GM21515 (cell line): Measurements from ENCODE around the gene PACS2.
"Not testable (repeated sequence)": the region's sequence is repeated elsewhere in the genome, so short reads cannot be mapped to it uniquely, and the experiment has no call there.

Source experiments
- ATAC-seq: cut with Tn5 transposase; IDR thresholded peaks from one replicate; pipeline ENCODE4 v1.9.1; 2021; ENCODE audit not compliant: unreplicated experiment

The PACS2 gene

DNA sequence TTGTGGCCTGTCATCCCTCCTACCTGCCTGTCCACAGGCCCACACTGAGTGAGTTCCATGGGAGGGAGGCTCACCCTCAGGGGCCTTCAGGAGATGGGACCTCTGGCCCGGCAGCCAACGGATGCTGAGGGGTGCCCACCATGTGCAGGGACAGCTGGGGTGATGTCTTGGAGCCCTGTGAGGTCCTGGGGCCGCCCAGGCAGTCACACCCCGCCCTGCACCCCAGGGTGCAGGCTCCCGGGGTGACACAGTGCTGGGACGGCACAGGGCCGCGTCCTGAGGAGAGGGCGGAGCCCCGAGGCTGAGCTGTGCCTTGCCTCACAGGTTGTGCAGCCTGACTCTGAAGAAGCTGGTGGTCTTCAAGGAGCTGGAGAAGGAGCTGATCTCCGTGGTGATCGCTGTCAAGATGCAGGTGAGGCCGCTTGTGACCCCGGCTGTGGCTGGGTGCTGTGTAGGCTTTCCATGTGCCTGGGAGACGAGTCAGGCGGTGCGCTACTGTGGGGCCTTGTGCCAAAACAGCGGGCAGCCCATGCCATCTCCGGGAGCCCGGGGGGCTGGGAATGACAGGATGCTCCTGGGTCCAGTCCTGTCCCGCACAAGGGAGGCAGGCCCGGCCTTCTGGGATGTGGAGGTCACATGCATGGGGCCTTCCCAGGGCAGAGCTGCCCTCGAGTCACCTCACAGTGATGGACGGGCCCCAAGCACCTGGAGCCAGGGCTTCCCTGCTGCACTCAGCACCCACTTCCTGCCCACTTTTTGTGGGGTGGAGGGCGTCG is 33.8 kb downstream of the PACS2 start:
- ATAC-seq: no peak

DNA sequence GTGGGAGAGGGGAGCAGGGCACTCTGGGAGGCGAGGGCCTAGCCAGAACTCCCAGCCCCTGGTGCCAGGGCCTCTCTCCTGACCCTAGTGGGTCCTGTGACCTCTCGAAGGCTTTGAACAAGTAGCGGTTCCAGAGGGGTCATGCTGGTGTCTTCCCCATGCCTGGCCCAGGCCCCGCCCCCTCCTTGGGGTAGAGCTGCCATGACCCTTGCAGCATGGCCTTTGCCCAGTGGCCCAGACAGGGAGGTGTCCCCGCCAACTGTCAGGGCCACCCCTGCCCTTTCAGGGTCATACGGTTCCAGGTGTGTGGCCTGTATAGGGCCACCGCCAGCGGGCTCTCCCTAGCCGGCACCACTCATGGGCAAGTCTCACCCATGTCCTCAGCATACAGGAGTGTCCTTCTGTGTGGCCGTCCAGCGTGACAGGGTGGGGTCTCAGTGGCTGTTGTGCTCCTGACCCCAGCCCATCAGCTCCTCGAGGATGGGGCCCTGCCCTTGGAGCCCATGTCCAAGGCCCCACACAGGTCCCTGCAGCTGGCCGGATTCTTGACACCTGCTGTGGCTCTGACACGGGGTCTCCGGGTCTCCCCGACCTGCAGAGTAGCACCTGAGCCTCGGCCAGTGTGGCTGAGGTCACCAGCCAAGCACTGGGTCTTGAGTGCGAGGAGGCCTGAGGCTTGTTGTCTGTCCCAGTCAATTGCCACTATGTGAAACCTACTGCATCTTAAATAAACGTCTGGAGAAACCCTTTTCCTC is 34.6 kb downstream of the PACS2 start:
- no peak for ATAC-seq

- no peak for ATAC-seq
Measured at GRCh38 chr14:105349992-105350391, 35.4 kb downstream of the PACS2 start.

DNA sequence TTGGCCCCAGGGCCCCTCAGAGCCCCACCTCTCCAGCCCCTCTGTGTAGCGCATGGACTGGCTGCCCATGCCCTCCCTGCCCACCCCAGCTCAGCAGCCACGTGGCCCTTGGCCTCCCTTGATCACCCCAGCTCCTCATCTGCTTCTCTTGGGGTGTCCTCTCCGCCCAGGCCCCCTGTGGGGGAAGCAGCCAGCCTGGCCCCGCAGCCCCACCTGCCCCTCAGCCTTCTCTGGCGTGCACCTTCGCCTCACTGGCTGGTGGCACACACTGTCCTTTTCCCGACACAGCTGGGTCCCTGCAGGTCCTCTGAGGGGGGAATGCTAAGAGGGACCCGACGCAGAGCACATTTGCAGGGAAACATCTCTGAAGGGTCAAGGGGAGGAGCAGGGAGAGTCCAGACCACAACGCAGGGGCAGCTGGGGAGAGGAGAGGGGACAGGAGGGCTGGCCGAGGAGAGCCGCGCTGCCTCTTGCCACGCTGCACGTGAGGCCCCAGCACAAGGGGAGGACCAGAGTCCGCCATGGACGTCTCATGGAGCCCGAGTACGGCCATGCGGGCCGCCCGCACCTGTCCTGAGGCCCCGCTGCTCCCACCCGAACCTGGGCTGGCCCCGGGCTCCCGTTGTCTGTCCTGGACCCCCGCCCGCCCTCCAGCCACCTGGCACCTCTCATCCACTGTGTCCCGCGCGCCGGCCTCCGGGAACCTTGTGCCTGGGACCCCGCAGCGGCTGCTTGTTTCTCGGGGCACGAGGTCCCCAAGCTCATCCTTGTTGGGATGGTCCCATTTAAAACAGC is 36.1 kb downstream of the PACS2 start:
- no peak for ATAC-seq

DNA sequence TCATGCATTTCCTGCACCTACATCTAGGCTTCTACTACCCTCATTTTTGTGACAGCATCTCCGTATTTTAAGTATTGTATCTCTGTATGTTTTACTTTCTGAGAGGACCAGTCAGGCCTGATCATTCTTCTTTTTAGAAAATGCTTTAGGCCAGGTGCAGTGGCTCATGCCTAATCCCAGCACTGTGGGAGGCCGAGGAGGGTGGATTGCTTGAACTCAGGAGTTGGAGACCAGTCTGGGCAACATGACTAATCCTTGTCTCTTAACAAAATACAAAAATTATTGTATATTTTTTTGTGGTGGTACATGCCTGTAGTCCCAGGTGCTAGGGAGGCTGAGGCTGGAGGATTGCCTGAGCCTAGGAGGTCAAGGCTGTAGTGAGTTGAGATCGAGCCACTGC is 36.9 kb downstream of the PACS2 start:
- ATAC-seq: no peak

DNA sequence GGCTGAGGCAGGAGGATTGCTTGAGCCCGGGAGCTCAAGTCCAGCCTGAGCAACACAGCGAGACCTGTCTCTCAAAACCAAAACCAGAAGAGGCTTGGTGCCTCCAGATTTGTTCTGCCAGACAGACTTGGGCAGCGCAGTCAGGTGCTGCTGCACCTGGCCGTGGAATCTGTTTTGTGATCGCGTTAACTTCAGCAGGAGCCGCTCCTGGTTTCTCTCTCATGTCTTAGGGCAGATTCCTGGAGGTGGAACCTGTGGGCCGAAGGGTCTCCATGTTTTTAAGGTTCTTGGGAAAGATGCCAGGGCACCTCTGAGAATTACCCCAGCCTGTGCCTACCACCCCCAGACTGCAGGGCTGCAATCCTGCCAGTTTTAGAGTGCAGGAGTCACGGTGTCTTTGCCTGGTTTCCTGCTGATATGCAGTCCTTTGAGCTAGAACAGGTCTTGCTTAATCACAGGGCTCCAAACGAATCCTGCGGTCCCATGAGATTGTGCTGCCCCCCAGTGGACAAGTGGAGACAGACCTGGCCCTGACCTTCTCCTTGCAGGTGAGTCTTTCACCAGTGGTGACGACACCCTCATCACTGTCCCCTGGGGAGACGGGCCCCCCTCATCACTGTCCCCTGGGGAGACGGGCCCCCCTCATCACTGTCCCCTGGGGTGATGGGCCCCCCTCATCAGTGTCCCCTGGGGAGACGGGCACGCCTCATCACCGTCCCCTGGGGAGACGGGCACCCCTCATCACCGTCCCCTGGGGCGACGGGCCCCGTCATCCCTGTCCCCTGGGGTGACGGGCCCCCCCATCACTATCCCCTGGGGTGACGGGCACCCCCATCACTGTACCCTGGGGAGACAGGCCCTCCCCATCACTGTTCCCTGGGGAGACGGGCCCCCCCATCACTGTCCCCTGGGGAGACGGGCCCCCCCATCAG is 37.6 kb downstream of the PACS2 start:
- peak; percentile 60 for ATAC-seq

DNA sequence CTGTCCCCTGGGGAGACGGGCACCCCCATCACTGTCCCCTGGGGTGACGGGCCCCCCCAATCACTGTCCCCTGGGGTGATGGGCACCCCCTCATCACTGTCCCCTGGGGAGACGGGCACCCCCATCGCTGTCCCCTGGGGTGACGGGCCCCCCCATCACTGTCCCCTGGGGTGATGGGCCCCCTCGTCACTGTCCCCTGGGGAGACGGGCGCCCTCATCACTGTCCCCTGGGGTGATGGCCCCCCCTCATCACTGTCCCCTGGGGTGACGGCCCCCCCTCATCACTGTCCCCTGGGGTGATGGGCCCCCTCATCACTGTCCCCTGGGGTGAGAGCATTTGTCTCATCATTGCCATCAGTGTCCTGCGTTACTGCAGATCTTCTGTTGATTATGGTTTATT is 38.6 kb downstream of the PACS2 start:
- ATAC-seq: no peak

DNA sequence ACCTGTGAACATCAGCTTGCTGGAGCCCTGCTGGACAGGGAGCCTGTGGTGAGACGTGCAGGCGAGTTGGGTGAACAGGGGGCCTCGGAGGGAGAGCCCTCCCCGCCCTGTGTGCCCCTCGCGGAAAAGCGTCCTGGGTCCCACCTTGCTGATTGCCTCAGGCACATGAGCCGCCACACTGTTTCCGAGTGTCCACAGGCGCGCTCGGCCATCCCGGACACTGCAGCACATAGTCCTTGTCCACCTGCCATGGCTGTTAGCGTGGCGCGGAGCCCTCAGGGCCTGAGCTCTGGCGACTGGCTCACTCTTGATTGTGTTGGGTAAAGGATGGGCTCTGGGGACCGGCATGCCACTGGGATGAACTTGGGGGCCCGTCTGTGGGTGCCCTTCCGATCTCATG is 40.0 kb downstream of the PACS2 start:
- no peak for ATAC-seq

- no peak for ATAC-seq
Measured at GRCh38 chr14:105355049-105355575, 40.6 kb downstream of the PACS2 start.

- ATAC-seq: no peak
Measured at GRCh38 chr14:105355850-105356604, 41.5 kb downstream of the PACS2 start.

- ATAC-seq: no peak
Measured at GRCh38 chr14:105356927-105357326, 42.4 kb downstream of the PACS2 start.

DNA sequence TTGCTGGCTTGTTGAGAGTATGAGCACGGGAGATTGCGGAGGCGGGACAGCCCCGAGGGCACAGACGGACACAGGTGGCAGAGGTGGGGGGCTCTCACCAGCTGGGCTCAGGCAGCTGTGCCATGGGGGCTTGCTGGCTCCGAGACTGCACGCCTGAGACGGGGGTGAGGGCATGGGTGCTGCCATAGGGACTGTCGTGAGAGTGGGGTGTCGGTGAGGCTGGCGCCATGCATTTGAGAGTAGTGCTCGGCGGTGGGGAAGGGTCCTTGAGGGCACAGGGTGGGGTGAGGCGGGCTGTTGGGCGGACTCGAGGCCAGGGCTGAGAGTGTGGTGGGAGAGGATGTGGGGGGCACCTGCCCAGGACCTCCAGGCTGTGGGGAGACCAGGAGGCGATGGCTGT is 43.1 kb downstream of the PACS2 start:
- ATAC-seq: no peak

DNA sequence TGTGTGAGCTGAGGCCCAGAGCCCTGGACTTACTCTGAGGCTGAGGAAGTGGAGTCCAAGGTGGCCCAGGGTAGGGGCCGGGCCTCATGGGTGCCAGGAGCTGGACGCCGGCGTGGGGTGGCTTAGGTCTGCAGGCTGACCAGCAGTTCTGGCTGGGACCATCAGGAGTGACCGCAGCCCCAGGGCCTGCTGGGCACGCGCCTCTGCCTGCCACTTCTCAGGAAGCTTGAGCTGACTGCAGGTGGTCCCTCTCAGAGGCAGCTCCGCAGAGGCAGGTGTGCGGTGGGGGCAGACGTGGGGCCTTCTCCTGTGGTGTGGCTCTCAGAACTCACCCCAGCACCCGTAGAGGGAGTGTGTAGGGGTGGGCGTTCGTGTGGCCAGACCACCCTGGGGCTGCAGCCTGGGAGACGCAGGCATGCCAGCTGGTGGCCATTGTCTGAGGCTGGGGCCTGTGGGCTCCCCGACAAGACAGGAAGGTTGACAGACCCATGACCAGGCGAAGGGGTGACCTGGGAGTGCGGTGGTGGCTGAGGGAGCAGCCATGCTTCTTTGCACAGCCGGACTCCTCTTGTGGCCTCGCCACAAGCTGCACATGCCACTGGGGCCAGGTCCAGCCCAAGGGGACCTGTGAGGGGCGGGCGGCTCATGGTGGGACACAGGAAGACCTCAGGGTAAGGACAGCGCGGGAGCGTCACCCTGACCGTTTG is 43.7 kb downstream of the PACS2 start:
- ATAC-seq: no peak

GRCh38 chr14:105358943-105359342 is 44.4 kb downstream of the PACS2 start:
- no peak for ATAC-seq

GRCh38 chr14:105361412-105361811 is 46.9 kb downstream of the PACS2 start:
- not testable (repeated sequence) for ATAC-seq

- ATAC-seq: no peak
Measured at GRCh38 chr14:105363847-105364708, 49.5 kb downstream of the PACS2 start.

- no peak for ATAC-seq
Measured at GRCh38 chr14:105365101-105365500, 50.6 kb downstream of the PACS2 start.

DNA sequence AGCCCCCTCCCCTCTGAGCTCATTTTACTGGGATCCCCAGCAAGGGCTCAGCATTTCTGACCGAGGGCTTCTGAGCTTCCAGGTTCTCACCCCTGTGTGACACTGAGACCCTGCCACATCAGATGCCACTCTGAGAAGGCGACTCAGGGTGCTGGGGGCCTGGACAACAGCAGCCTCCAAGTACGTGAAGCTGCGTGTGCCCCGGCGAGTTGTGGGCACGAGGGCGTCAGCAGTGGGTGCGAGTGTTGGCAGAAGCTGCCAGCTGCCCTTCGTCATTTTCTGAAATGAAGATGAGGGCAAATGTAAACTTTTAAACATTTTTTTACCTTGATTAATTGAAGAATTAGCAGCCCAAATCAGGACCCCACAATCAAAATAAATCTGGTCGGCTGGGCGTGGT is 51.1 kb downstream of the PACS2 start:
- no peak for ATAC-seq
